Stimulated activated CD8-positive, alpha-beta memory T cell treated with anti-CD3 and anti-CD28 coated beads, Interleukin-2, amount 100 ng/mL, for 48 hours (primary cell): ENCODE results near the gene SLC22A23.

ENCODE experiments used
- DNase-seq, 2 donors: peaks; one replicate each; pipeline ENCODE4 v3.0.0-alpha.2; 2020; ENCODE audit warnings: low read depth in 2 of 2

Gene SLC22A23

DNA sequence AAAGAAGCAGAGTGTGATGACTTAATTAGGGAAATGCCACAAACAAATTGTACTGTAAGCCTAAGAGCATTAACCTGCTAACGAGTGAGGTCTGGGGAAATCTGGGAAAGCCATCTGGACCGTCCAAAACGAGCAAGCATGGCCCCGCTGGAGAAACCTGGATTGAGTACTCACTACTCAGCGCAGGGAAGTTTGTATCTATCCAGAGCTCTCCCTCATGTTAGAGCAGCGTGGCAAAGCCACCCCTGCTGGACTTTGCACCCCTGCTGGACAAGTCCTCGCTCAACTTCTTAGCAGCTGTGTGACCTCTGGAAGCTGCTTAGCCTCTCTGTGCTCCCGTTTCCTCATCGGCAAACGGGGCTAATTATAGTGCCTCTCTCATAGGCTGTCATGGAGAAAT, 160.8 kb downstream of the SLC22A23 start:
- DNase-seq, result no peak

GRCh38 chr6:3294921-3295871, 161.7 kb downstream of the SLC22A23 start:
- DNase-seq, result no peak

DNA sequence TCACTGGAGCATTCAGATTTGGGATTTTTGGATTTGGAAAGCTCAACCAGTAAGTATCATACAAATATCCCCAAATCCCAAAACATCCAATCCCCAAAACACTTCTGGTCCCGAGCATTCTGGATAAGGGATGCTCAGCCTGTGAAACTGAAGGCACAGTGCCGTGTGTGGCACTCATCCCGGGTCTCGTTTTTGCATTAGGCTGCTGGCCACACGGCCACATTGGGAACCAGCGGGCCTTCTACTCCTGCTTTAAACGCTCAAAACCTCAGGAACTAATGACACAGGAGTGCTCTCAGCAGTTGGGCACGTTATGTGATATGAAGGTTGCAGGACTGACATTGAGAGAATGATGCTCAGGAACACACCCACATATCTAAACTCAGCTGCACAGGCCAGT, 162.5 kb downstream of the SLC22A23 start:
- no peak for DNase-seq

DNA sequence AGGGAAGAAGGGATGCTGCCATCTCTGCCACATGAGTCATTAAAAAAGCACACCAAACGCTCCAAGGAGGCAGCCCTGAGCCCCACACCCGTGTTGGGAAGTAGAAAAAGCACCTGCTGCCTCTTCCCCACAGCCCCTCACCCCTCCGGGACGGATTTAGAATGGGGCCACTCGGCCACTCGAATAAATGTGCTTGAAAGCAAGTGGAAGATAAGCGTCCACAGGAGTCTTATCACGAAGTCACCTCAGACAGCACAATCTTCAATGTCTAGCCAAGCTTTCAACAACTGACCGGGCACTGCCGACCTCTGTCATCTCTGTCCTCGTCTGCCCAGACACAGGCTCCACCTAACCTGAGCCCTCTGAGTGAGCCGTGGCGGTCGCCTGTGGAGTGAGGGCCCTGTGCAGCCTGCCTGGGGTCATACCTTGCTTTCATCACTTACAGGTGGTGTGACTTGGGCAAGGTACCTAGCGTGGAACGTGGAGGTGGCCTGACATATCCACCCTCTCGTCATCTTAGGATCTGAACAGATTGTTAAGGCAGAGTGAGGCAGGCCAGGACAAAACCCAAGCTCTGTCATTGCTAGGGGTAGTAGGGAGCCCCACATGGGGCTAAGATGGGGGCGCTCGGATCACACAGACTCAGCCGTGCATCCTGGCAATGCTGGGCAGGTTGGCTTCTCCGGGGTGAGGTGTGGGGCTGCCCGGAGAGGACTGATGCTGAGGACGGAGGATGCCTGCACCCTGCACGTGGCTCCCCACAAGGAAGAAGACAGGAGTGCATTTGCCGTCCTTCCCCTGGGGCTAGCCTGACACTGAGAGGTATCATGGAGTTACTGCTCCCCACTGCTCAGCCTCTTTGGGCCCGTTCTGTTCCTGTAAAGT, 163.3 kb downstream of the SLC22A23 start:
- no peak for DNase-seq

DNA sequence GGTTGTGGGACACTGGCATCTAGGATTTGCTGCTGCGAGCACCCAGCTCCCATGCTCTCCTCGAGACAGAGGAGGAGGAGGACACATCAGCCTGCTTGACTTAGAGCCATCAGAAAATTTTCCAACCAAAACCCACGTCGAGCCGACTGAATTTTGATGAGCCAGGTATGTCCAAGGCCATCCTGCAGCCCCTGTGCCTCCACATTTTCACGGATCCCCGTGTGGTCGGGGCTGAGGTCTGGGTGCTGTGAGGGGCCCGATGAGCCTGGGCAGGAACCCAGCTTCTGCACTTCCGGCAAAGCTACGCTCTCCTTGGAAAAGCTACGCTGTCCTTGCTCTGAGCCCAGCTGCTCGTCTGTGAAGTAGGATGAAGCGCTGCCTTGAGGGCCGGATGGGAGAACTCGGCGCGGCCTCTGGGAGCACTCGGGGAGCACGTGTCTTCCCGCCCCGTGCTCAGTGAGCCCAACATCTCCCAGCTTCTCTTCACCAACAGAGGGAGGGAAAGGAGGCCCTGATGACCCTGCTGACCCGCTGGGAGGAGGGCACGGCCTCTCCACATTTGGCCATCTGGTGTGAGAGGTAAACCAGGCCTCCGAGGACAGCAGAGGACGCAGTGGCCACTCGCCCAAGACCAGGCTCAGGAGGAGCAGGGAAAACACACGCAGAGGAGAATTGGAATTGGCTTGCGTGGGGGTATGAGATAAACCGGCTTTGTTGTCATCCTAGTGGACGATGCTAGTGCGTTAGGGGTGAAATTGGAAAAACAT, 164.2 kb downstream of the SLC22A23 start:
- no peak for DNase-seq

DNA sequence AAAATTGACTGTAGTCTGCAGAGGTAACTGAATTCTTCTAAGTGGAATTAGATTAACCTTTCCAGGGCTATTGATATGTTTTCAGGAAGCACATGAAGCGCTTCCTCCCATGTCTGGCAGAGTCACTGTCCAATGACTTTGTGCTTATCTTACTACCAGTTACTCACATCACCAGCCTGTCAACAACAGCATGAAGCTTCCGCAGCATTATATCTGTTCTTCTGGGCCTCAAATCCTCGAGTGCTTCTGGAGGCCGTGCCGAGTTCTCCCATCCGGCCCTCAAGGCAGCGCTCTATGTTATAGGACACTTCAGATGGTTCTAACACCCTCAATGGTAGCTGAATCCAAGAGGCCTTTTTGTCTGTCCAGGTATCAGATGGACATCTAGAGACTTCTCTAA, 164.9 kb downstream of the SLC22A23 start:
- DNase-seq, result no peak

- no peak for DNase-seq
Observed at GRCh38 chr6:3291346-3291745, 165.5 kb downstream of the SLC22A23 start.

- DNase-seq, result no peak
Observed at GRCh38 chr6:3290931-3291211, 166.0 kb downstream of the SLC22A23 start.

DNA sequence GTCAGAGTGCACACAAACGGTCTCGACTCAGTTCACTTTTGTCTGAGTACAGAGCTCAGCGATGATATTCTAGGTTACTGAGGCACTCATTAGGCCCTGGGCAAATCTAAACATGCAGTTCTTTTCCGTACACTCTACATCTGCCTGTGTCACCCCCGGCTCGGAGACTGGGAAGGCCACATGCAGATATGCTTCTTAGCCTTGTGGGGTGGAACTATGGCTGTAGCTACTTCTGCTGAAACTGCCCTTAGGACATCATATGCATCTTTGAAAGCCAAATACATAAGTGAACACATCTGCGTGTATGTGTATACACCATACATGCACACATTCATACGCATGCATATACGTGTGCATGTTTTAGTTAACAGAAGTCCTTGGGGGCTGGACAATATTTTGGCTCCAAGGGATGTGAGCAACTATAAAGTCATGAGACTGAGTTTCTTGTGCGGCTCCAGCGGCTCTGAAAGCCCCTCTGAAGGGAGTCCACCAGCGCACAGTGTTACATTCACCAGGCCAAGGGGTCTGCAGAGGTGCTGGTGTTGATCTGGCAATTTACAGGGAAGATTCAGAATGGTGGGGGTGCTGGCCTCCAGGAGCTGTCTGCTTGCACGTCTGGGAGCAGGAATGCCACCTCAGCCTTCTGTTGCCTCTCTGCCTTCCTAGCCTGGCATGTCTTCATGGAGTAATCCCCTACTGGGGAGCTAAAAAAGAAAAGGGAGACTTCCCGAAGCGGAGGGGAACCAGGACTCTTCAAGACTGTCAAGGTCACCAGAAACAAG, 166.5 kb downstream of the SLC22A23 start:
- DNase-seq, result no peak

DNA sequence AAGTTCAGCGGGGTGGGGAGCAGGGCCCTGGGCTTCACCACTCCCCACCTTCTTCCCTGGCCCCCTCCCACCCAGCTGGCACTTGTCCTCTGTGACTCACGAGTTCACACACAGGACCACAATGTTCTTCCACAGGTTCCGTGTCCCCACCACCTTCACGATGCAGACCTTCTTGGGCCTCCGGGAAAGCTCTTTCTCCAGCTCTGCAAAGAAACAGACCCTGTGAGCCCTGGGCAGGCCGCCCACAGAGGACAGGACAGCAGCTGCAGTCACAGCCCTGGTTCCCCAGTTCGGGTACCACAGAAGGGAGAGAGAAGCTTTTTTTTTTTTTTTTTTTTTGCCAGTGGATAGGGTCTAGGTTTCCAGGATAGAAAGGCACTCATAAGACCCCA, 167.2 kb downstream of the SLC22A23 start:
- no peak for DNase-seq

- DNase-seq, result no peak
Observed at GRCh38 chr6:3288711-3289663, 167.9 kb downstream of the SLC22A23 start.

DNA sequence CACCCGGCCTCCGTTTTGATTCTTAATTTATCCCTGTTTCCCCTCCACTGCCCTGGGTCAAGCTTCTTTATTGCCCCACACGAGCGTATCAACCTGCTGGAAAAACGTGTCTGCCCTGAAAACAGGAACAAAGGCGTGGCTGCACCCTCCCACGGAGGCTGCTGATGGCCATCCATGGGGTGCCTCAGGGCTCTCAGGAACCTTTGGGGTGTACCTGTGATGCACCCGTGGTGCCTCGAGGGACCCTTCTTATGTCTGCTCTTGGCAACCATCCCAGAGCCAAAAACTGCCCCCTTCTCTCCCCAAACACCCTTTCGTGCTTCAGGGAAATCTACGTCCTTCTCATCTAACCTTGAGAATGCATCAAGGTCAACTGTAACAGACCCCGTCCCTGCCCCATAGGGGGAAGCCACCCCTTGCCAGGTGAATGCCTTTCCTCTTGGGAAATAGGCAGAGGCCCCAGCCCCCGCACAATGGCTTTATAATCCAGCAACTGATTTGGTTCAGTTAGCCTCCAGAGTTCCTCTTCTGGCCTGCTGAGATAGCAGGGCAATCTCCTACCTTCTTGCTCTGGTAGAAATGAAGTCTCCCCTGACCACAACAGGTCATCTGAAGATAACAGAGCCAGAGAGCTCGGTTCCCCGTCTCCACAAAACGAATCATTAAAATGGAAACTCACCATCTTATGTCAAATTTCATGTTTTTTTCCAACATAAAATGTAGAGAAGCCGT, 168.7 kb downstream of the SLC22A23 start:
- no peak for DNase-seq

GRCh38 chr6:3287308-3287707, 169.5 kb downstream of the SLC22A23 start:
- DNase-seq, result no peak

GRCh38 chr6:3286641-3287171, 170.1 kb downstream of the SLC22A23 start:
- DNase-seq, result no peak

GRCh38 chr6:3285732-3286131, 171.1 kb downstream of the SLC22A23 start:
- no peak for DNase-seq

DNA sequence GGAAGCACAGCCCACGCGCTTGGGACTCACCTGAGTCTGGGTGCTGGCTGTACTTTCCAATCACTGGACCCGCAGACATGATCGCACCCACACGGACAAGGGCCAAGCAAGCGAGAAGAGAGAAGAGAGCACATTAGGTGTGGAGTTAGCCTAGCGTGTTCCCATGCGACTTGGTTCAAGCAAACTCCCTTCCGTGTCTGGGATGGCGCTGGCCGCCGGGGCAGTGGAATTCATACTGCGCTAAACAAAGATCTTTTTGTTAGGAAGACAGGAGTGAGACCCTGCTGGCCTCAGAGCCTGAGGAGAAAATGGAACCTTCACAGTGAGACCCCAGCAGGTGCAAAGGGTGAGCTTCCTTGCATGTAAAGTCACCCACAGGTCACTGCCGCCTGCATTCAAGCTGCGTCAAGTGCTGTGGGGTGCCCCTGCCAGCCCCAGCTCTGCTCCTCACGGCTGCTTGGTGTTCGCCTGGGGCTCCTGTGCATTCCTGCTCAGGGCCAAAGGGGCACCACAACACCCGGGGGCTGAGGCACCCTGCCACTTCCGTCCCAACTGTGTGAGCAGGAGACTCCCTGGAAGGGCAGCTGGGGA, 171.7 kb downstream of the SLC22A23 start:
- DNase-seq, result no peak

GRCh38 chr6:3284436-3284876, 172.4 kb downstream of the SLC22A23 start:
- no peak for DNase-seq

DNA sequence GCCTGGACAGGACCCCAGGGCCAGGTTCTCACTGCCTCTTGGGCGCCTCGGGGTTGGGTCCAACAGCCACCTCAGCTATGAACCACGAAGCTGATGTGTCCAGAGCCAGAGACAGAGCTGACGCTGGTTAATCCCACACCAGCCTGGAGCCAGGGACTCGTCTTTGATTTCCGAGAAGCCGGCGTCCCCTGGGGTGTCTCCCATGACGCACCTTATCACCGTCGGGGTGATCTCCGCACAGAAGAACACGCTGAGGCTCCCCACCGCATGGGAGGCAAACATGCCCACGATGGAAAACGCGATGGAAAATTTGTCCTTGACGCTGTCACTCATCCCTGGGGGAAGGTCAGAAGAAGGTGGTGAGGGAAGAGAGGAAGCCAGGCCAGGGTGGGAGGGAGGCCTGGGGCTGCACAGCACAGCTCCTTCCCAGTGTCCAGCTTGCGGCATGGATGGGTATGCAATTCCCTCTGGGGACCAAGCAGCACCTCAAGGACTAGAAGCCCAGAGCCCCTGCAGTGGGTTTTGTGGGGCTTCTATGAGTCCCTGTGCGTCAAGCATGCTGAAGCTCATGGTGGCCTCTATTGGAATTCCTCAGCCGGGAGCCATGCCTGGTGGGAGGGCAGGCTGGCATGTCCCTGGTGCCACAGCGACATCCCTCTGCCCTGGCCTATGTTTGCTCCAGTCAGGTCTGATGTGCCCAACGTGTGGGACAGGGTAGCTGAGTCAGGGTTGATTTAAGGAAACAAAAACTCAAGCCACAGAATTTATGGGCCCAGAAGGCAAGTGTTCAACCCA, 173.0 kb downstream of the SLC22A23 start:
- no peak for DNase-seq
